Measurements from ENCODE around the gene EYS.
"Not testable (repeated sequence)": the region's sequence is repeated elsewhere in the genome, so short reads cannot be mapped to it uniquely, and the experiment has no call there.

The EYS gene

GRCh38 chr6:63912887-63913286, 1794.1 kb downstream of the EYS start:
- no peak for DNase-seq (ENCODE audit: low read depth, low spot score)

- DNase-seq (ENCODE audit: low read depth, low spot score), result no peak
Measured at GRCh38 chr6:63910863-63911551, 1796.0 kb downstream of the EYS start.

GRCh38 chr6:63904650-63905248, 1802.3 kb downstream of the EYS start:
- DNase-seq (ENCODE audit: low read depth, low spot score), result peak; percentile 43

- no peak for DNase-seq (ENCODE audit: low read depth, low spot score)
Measured at GRCh38 chr6:63899550-63899949, 1807.5 kb downstream of the EYS start.

GRCh38 chr6:63897952-63898351, 1809.1 kb downstream of the EYS start:
- no peak for DNase-seq (ENCODE audit: low read depth, low spot score)

GRCh38 chr6:63897459-63897858, 1809.6 kb downstream of the EYS start:
- peak; percentile 4 for DNase-seq (ENCODE audit: low read depth, low spot score)

GRCh38 chr6:63888416-63888815, 1818.6 kb downstream of the EYS start:
- no peak for DNase-seq (ENCODE audit: low read depth, low spot score)

- not testable (repeated sequence) for DNase-seq (ENCODE audit: low read depth, low spot score)
Measured at GRCh38 chr6:63887804-63888203, 1819.2 kb downstream of the EYS start.

GRCh38 chr6:63887002-63887751, 1819.8 kb downstream of the EYS start:
- DNase-seq (ENCODE audit: low read depth, low spot score), result no peak

- DNase-seq (ENCODE audit: low read depth, low spot score), result no peak
Measured at GRCh38 chr6:63886341-63886740, 1820.7 kb downstream of the EYS start.

GRCh38 chr6:63883597-63883996, 1823.4 kb downstream of the EYS start:
- DNase-seq (ENCODE audit: low read depth, low spot score), result no peak

- DNase-seq (ENCODE audit: low read depth, low spot score), result no peak
Measured at GRCh38 chr6:63882208-63882607, 1824.8 kb downstream of the EYS start.

- DNase-seq (ENCODE audit: low read depth, low spot score), result no peak
Measured at GRCh38 chr6:63881791-63882190, 1825.2 kb downstream of the EYS start.

- no peak for DNase-seq (ENCODE audit: low read depth, low spot score)
Measured at GRCh38 chr6:63872233-63872632, 1834.8 kb downstream of the EYS start.

GRCh38 chr6:63868351-63868750, 1838.7 kb downstream of the EYS start:
- no peak for DNase-seq (ENCODE audit: low read depth, low spot score)

GRCh38 chr6:63864671-63865318, 1842.2 kb downstream of the EYS start:
- DNase-seq (ENCODE audit: low read depth, low spot score), result no peak

- no peak for DNase-seq (ENCODE audit: low read depth, low spot score)
Measured at GRCh38 chr6:63864061-63864460, 1843.0 kb downstream of the EYS start.

- DNase-seq (ENCODE audit: low read depth, low spot score), result no peak
Measured at GRCh38 chr6:63862486-63863198, 1844.4 kb downstream of the EYS start.

- no peak for DNase-seq (ENCODE audit: low read depth, low spot score)
Measured at GRCh38 chr6:63859528-63859927, 1847.5 kb downstream of the EYS start.

GRCh38 chr6:63858691-63859090, 1848.3 kb downstream of the EYS start:
- DNase-seq (ENCODE audit: low read depth, low spot score), result no peak

- no peak for DNase-seq (ENCODE audit: low read depth, low spot score)
Measured at GRCh38 chr6:63856271-63856670, 1850.8 kb downstream of the EYS start.

GRCh38 chr6:63844287-63844686, 1862.7 kb downstream of the EYS start:
- peak; percentile 46 for DNase-seq (ENCODE audit: low read depth, low spot score)
